DMS 273 (cell line): Measurements from ENCODE around the gene ECSCR.

ENCODE experiments used
- DNase-seq: peaks from one replicate; lab custom pipeline; 2025; ENCODE audit not compliant: unreplicated experiment; lab: John Stamatoyannopoulos, UW

The ECSCR gene

GRCh38 chr5:139474890-139475791 is 12.6 kb upstream of the ECSCR start:
- DNase-seq, result peak; percentile 93

- peak; percentile 62 for DNase-seq
Observed at GRCh38 chr5:139473565-139473964, 11.0 kb upstream of the ECSCR start.

GRCh38 chr5:139473105-139473504 is 10.6 kb upstream of the ECSCR start:
- DNase-seq, result no peak

- peak; percentile 32 for DNase-seq
Observed at GRCh38 chr5:139472386-139473030, 10.0 kb upstream of the ECSCR start.

GRCh38 chr5:139470821-139471300 is 8.3 kb upstream of the ECSCR start, which contains the start of gene SMIM33:
SMIM33 (plus strand) TSS chr5:139471004; CDS start chr5:139471122, 118 bp downstream.
- no peak for DNase-seq

- DNase-seq, result no peak
Observed at GRCh38 chr5:139468421-139468931, 5.9 kb upstream of the ECSCR start.

- no peak for DNase-seq
Observed at GRCh38 chr5:139461698-139462097, 845 bp downstream of the ECSCR start.

GRCh38 chr5:139461176-139461575 is 1.4 kb downstream of the ECSCR start:
- no peak for DNase-seq

- no peak for DNase-seq
Observed at GRCh38 chr5:139460455-139460854, 2.1 kb downstream of the ECSCR start.

GRCh38 chr5:139459451-139459934 is 3.0 kb downstream of the ECSCR start:
- DNase-seq, result no peak

- no peak for DNase-seq
Observed at GRCh38 chr5:139458580-139459407, 3.7 kb downstream of the ECSCR start.

GRCh38 chr5:139457653-139458306 is 4.8 kb downstream of the ECSCR start:
- no peak for DNase-seq

- DNase-seq, result no peak
Observed at GRCh38 chr5:139457241-139457640, 5.3 kb downstream of the ECSCR start.

GRCh38 chr5:139456776-139457175 is 5.8 kb downstream of the ECSCR start:
- no peak for DNase-seq

- DNase-seq, result no peak
Observed at GRCh38 chr5:139454568-139455290, 7.8 kb downstream of the ECSCR start.

GRCh38 chr5:139453683-139454567 is 8.6 kb downstream of the ECSCR start:
- no peak for DNase-seq

GRCh38 chr5:139451878-139452660 is 10.5 kb downstream of the ECSCR start:
- DNase-seq, result no peak

- no peak for DNase-seq
Observed at GRCh38 chr5:139451176-139451575, 11.4 kb downstream of the ECSCR start.
